HG02938 (cell line): ENCODE data around the gene PPFIA4.
"Not testable (repeated sequence)": the region's sequence is repeated elsewhere in the genome, so short reads cannot be mapped to it uniquely, and the experiment has no call there.

Experiments
- ATAC-seq: cut with Tn5 transposase; IDR thresholded peaks from one replicate; pipeline ENCODE4 v1.9.1; 2021; ENCODE audit warnings: mild to moderate bottlenecking, moderate library complexity; ENCODE audit not compliant: unreplicated experiment

The PPFIA4 gene

GRCh38 chr1:203026031-203026665 is at the start of gene PPFIA4:
PPFIA4 (plus strand) TSS chr1:203026491; CDS start chr1:203039009, 12,518 bp downstream.
- no peak for ATAC-seq

- ATAC-seq, result no peak
Measured at GRCh38 chr1:202976633-202977032, 49.7 kb upstream of the PPFIA4 start.

- ATAC-seq, result no peak
Measured at GRCh38 chr1:202979459-202979858, 46.8 kb upstream of the PPFIA4 start.

GRCh38 chr1:202981939-202982338 is 44.4 kb upstream of the PPFIA4 start:
- ATAC-seq, result no peak

GRCh38 chr1:202982715-202983430 is 43.4 kb upstream of the PPFIA4 start:
- no peak for ATAC-seq

- ATAC-seq, result not testable (repeated sequence)
Measured at GRCh38 chr1:202986120-202986519, 40.2 kb upstream of the PPFIA4 start.

- ATAC-seq, result no peak
Measured at GRCh38 chr1:202987255-202987654, 39.0 kb upstream of the PPFIA4 start.

- ATAC-seq, result no peak
Measured at GRCh38 chr1:202987922-202988583, 38.2 kb upstream of the PPFIA4 start.

GRCh38 chr1:202989879-202990278 is 36.4 kb upstream of the PPFIA4 start:
- ATAC-seq, result no peak

- ATAC-seq, result no peak
Measured at GRCh38 chr1:202991112-202991511, 35.2 kb upstream of the PPFIA4 start.

GRCh38 chr1:202994756-202995155 is 31.5 kb upstream of the PPFIA4 start:
- no peak for ATAC-seq

GRCh38 chr1:202998836-202999750 is 27.2 kb upstream of the PPFIA4 start:
- no peak for ATAC-seq

- no peak for ATAC-seq
Measured at GRCh38 chr1:203000217-203000944, 25.9 kb upstream of the PPFIA4 start.

- no peak for ATAC-seq
Measured at GRCh38 chr1:203001986-203002385, 24.3 kb upstream of the PPFIA4 start.

GRCh38 chr1:203002951-203003350 is 23.3 kb upstream of the PPFIA4 start:
- no peak for ATAC-seq

- not testable (repeated sequence) for ATAC-seq
Measured at GRCh38 chr1:203005395-203006142, 20.7 kb upstream of the PPFIA4 start.

- peak; percentile 90 for ATAC-seq
Measured at GRCh38 chr1:203006948-203007871, 19.1 kb upstream of the PPFIA4 start, which contains the start of gene TMEM183A. TMEM183A (plus strand) TSS chr1:203007374; CDS start chr1:203007466, 92 bp downstream.

GRCh38 chr1:203009185-203009584 is 17.1 kb upstream of the PPFIA4 start:
- no peak for ATAC-seq
